Neural cell (in vitro differentiated cells): ENCODE data around the gene APP. TPM values are rescaled to one million over a fixed set of nuclear protein-coding genes. Genes with fewer than 3 reads are reported as not detected.

ENCODE experiments used
- H2AFZ ChIP-seq: fragments of 200-600, 300-800 bp; sonication (generic), shearing (Covaris generic); 2 replicates; pipeline ENCODE4 v1.6.0; 2014; ENCODE audit warnings: low read depth, mild to moderate bottlenecking, antibody characterized with exemption, low read length, moderate library complexity
- H3F3A ChIP-seq: fragments of 200-600 bp; shearing (Covaris generic); 2 replicates; pipeline ENCODE4 v1.6.1; 2016; ENCODE audit warnings: mild to moderate bottlenecking, moderate library complexity, mixed read lengths, antibody characterized with exemption, low read length; ENCODE audit not compliant: insufficient read depth, poor library complexity, severe bottlenecking
- H3K27ac ChIP-seq: fragments of 200-600, 300-800 bp; sonication (generic), shearing (Covaris generic); 2 replicates; pipeline ENCODE4 v1.5.1; 2014; ENCODE audit warnings: mild to moderate bottlenecking, low read length, moderate library complexity
- H3K27me3 ChIP-seq: fragments of 300-800, 200-600 bp; sonication (generic), shearing (Covaris generic); 2 replicates; pipeline ENCODE4 v1.6.0; 2014; ENCODE audit warnings: mild to moderate bottlenecking, low read depth, low read length, moderate library complexity; ENCODE audit not compliant: insufficient read depth
- H3K36me3 ChIP-seq: fragments of 300-800, 200-600 bp; sonication (generic), shearing (Covaris generic); 2 replicates; pipeline ENCODE4 v1.5.1; 2014; ENCODE audit warnings: mild to moderate bottlenecking, antibody characterized with exemption, low read length, moderate library complexity; ENCODE audit not compliant: insufficient read depth
- H3K4me2 ChIP-seq: fragments of 300-800, 200-600 bp; sonication (generic), shearing (Covaris generic); 2 replicates; pipeline ENCODE4 v1.6.0; 2014; ENCODE audit warnings: mild to moderate bottlenecking, low read length
- H3K4me3 ChIP-seq: fragments of 300-800, 200-600 bp; sonication (generic), shearing (Covaris generic); 2 replicates; pipeline ENCODE4 v1.5.1; 2014; ENCODE audit warnings: mild to moderate bottlenecking, low read length, moderate library complexity
- H3K79me2 ChIP-seq: fragments of 200-600 bp; shearing (Covaris generic); replicated peaks from 2 replicates; pipeline ENCODE4 v1.6.0; 2014; ENCODE audit warnings: mild to moderate bottlenecking, low read length, moderate library complexity; ENCODE audit not compliant: insufficient read depth
- H3K9ac ChIP-seq: fragments of 300-800, 200-600 bp; sonication (generic), shearing (Covaris generic); 2 replicates; pipeline ENCODE4 v1.6.1; 2016; ENCODE audit warnings: mild to moderate bottlenecking, low read length, mixed read lengths
- H3K9me2 ChIP-seq: fragments of 200-600 bp; shearing (Covaris generic); 2 replicates; pipeline ENCODE4 v1.6.1; 2016; ENCODE audit warnings: mild to moderate bottlenecking, low read length, mixed read lengths; ENCODE audit not compliant: insufficient read depth
- H3K9me3 ChIP-seq: fragments of 200-600, 300-800 bp; sonication (generic), shearing (Covaris generic); 2 replicates; pipeline ENCODE4 v1.6.1; 2016; ENCODE audit warnings: mild to moderate bottlenecking, mixed run types, low read length, moderate library complexity, mixed read lengths
- H4K20me1 ChIP-seq: fragments of 200-600 bp; shearing (Covaris generic); 2 replicates; pipeline ENCODE4 v1.6.1; 2016; ENCODE audit warnings: mild to moderate bottlenecking, mixed run types; ENCODE audit not compliant: insufficient read depth
- CTCF ChIP-seq: fragments of 450-650 bp; IDR thresholded peaks from 2 replicates; pipeline ENCODE4 v1.5.1; 2014; ENCODE audit warnings: antibody characterized with exemption, mild to moderate bottlenecking, moderate library complexity; ENCODE audit not compliant: poor library complexity, severe bottlenecking
- EP300 ChIP-seq: fragments of 450-650 bp; conservative IDR thresholded peaks from 2 replicates; pipeline ENCODE4 v1.6.1; 2014; ENCODE audit warnings: antibody characterized with exemption, mild to moderate bottlenecking, moderate library complexity; ENCODE audit not compliant: poor library complexity, severe bottlenecking
- EZH2 ChIP-seq: fragments of 200-600, 300-800 bp; shearing (Covaris generic), sonication (generic); IDR thresholded peaks from 2 replicates; pipeline ENCODE4 v1.6.1; 2014; ENCODE audit warnings: antibody characterized with exemption, low read length, borderline replicate concordance, mild to moderate bottlenecking; ENCODE audit not compliant: insufficient read depth, poor library complexity, severe bottlenecking
- MXI1 ChIP-seq: fragments of 450-650 bp; conservative IDR thresholded peaks from 2 replicates; pipeline ENCODE4 v1.6.1; 2014; ENCODE audit warnings: antibody characterized with exemption, mild to moderate bottlenecking; ENCODE audit not compliant: poor library complexity, severe bottlenecking
- POLR2AphosphoS5 ChIP-seq: IDR thresholded peaks from 2 replicates; pipeline ENCODE4 v1.6.1; 2012
- RAD21 ChIP-seq: fragments of 450-650 bp; conservative IDR thresholded peaks from 2 replicates; pipeline ENCODE4 v1.6.1; 2014; ENCODE audit warnings: antibody characterized with exemption, mild to moderate bottlenecking, moderate library complexity
- REST ChIP-seq: IDR thresholded peaks from 2 replicates; pipeline ENCODE4 v1.6.1; 2012; ENCODE audit warnings: borderline replicate concordance
- SMC3 ChIP-seq: fragments of 450-650 bp; conservative IDR thresholded peaks from 2 replicates; pipeline ENCODE4 v1.6.1; 2014; ENCODE audit warnings: antibody characterized with exemption, mild to moderate bottlenecking, moderate library complexity; ENCODE audit not compliant: poor library complexity
- TAF1 ChIP-seq: IDR thresholded peaks from 2 replicates; pipeline ENCODE4 v1.6.1; 2012; ENCODE audit warnings: low read depth
- polyA plus RNA-seq: library from polyadenylated mRNA; depleted of rRNA; stranded (reverse); fragments of >200 nt; gene quantifications from 2 replicates; pipeline ENCODE4 v1.2.3, GENCODE V29; 2014

Gene APP
- polyA plus RNA-seq, 1 donor from 2014 or later = 470 TPM

- no peaks in the 10 kb centered on the region for H4K20me1 ChIP-seq
- H3K9me2 ChIP-seq = no peaks in the 10 kb centered on the region
Measured at GRCh38 chr21:26001356-26001755, 169.2 kb downstream of the APP start.

GRCh38 chr21:25999921-26000582 is 170.5 kb downstream of the APP start:
- no peaks in the 10 kb centered on the region for H4K20me1 ChIP-seq
- H3K27ac ChIP-seq = no peak overlapping the region
- H3K4me3 ChIP-seq = no peak overlapping the region
- peaks cover 4% of the 10 kb centered on the region for H3K36me3 ChIP-seq
- H3K79me2 ChIP-seq = peaks cover 3% of the 10 kb centered on the region
- TF ChIP-seq CTCF = no peak
- TF ChIP-seq EZH2 = no peak
- no peak for TF ChIP-seq POLR2AphosphoS5
- no peak for TF ChIP-seq MXI1
- TF ChIP-seq TAF1 = no peak
- no peak for TF ChIP-seq RAD21
- TF ChIP-seq REST = no peak
- TF ChIP-seq SMC3 = no peak
- no peak for TF ChIP-seq EP300
- no peak overlapping the region for H3K9ac ChIP-seq
- H2AFZ ChIP-seq = no peak overlapping the region
- H3F3A ChIP-seq = no peaks in the 10 kb centered on the region
- H3K4me2 ChIP-seq = no peak overlapping the region
- no peaks in the 10 kb centered on the region for H3K9me3 ChIP-seq
- H3K9me2 ChIP-seq = no peaks in the 10 kb centered on the region
- H3K27me3 ChIP-seq = no peaks in the 10 kb centered on the region

More at GRCh38 chr21:26001356-26001755, 169.2 kb downstream of the APP start:
- Histone ChIP-seq H3K27ac (no peak overlapping the region), H3K36me3 (peaks cover 4% of the 10 kb centered on the region), H3K79me2 (peaks cover 3% of the 10 kb centered on the region), H3K27me3 (no peaks in the 10 kb centered on the region), H3K4me2 (no peak overlapping the region), H3K9ac (no peak overlapping the region), H3F3A (no peaks in the 10 kb centered on the region), H3K9me3 (no peaks in the 10 kb centered on the region), H3K4me3 (no peak overlapping the region), H2AFZ (no peak overlapping the region)
- no peak for TF ChIP-seq REST
